ENCODE data around the gene A3GALT2. TPM values are rescaled to one million over a fixed set of nuclear protein-coding genes. Genes with fewer than 3 reads are reported as not detected.
"Not testable (repeated sequence)": the region's sequence is repeated elsewhere in the genome, so short reads cannot be mapped to it uniquely, and the experiment has no call there.

Gene A3GALT2
- total RNA-seq, 1 experiment from 2014 or later = not detected

DNA sequence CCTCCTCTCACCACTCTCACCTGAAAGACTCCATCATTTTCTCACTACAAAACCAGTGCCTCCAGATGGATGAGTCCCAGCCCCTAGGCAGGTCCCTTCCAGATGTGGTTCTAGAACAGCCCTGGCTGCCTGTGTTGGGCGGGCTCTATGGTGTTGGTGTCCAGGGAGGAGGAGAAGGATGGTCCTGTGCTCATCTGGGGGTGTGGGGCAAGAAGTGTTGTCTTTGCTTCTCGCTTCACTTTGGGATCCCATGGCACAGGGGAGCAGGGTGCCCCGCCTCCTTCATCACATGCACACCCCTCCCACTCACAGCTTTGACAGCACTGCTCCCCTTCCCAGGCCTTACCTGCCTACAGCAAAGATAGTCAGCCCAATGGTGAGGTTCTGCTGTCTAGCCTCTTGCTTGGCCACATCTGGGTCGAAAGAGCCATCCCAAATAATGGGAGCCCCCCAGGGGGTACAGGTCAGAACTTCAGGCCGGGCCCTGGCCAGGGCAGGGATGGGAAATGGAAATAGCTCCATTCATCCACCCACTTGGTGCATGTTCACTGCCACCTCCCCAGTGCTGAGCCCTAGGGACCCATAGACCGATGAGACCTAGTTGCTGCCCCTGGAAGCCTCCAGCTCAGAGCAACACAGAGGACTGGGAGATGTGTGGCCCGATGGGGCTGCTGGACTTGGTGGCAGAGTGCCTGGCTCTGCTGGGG, 9.0 kb downstream of the A3GALT2 start:
- Histone ChIP-seq H3K4me3 (no peak overlapping the region), H3K9me2 (ENCODE audit: insufficient read depth) (no peaks in the 10 kb centered on the region), H2AFZ (no peak overlapping the region), H3F3A (ENCODE audit: insufficient read depth, low read depth) (no peaks in the 10 kb centered on the region), H4K20me1 (ENCODE audit: insufficient read depth) (no peaks in the 10 kb centered on the region), H3K36me3 (ENCODE audit: low read depth) (no peaks in the 10 kb centered on the region), H3K27ac (no peak overlapping the region), H3K79me2 (ENCODE audit: low read depth) (no peaks in the 10 kb centered on the region), H3K4me2 (no peak overlapping the region), H3K4me1 (replicated peaks; ENCODE audit: insufficient read depth) (no peaks in the 10 kb centered on the region), H3K27me3 (ENCODE audit: insufficient read depth, low read depth) (no peaks in the 10 kb centered on the region), H3K9me3 (ENCODE audit: insufficient read depth, low read depth) (no peaks in the 10 kb centered on the region)
- no TSS peak for BruUV-seq (replicated peaks)
- no peak for TF ChIP-seq EZH2 (IDR thresholded peaks at IDR 0.05; ENCODE audit: low read depth)
- TF ChIP-seq, protein P1, sequence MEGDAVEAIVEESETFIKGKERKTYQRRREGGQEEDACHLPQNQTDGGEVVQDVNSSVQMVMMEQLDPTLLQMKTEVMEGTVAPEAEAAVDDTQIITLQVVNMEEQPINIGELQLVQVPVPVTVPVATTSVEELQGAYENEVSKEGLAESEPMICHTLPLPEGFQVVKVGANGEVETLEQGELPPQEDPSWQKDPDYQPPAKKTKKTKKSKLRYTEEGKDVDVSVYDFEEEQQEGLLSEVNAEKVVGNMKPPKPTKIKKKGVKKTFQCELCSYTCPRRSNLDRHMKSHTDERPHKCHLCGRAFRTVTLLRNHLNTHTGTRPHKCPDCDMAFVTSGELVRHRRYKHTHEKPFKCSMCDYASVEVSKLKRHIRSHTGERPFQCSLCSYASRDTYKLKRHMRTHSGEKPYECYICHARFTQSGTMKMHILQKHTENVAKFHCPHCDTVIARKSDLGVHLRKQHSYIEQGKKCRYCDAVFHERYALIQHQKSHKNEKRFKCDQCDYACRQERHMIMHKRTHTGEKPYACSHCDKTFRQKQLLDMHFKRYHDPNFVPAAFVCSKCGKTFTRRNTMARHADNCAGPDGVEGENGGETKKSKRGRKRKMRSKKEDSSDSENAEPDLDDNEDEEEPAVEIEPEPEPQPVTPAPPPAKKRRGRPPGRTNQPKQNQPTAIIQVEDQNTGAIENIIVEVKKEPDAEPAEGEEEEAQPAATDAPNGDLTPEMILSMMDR (conservative IDR thresholded peaks at IDR 0.05) = no peak
- no peak for DNase-seq
- ChIA-PET CTCF (no interaction called here), POLR2A (ENCODE audit: unreplicated experiment) (no interaction called here)
- intact Hi-C loops (cut with micrococcal nuclease; ENCODE audit: unreplicated experiment) = no loop called here

DNA sequence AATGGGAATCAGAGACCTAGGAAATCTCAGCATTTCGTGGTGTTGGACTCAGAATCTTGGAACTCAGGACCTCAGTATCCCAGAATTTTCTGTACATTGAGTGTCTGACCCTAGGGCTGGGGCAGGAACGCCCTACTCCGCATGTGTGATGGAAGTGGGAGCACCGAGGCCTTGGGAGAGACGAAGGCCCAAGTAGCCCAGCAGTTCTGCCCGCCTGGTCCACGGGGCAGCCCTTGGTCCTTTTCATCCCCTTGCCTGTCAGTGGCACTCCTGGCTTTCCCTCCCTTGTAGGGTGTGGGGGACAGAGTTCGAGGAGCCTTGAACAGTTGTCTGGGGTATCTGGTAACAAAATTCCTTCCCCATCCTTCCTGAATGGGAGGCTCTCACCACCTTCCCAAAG, 10.2 kb downstream of the A3GALT2 start:
- intact Hi-C loops (cut with micrococcal nuclease; ENCODE audit: unreplicated experiment) = no loop called here
- Histone ChIP-seq H3K79me2 (ENCODE audit: low read depth) (no peaks in the 10 kb centered on the region), H3K36me3 (ENCODE audit: low read depth) (no peaks in the 10 kb centered on the region), H3K27ac (no peak overlapping the region), H3F3A (ENCODE audit: insufficient read depth, low read depth) (no peaks in the 10 kb centered on the region), H3K4me3 (no peak overlapping the region), H3K9me3 (ENCODE audit: insufficient read depth, low read depth) (no peaks in the 10 kb centered on the region), H4K20me1 (ENCODE audit: insufficient read depth) (no peaks in the 10 kb centered on the region), H3K4me1 (replicated peaks; ENCODE audit: insufficient read depth) (no peaks in the 10 kb centered on the region), H3K27me3 (ENCODE audit: insufficient read depth, low read depth) (no peaks in the 10 kb centered on the region), H3K9me2 (ENCODE audit: insufficient read depth) (no peaks in the 10 kb centered on the region), H3K4me2 (no peak overlapping the region), H2AFZ (no peak overlapping the region)
- CTCF ChIA-PET = no interaction called here
- DNase-seq = no peak
- no TSS peak for BruUV-seq (replicated peaks)
- POLR2A ChIA-PET (ENCODE audit: unreplicated experiment) = no interaction called here
- TF ChIP-seq EZH2 (IDR thresholded peaks at IDR 0.05; ENCODE audit: low read depth) = no peak
- TF ChIP-seq, protein P1 (conservative IDR thresholded peaks at IDR 0.05) = no peak

DNA sequence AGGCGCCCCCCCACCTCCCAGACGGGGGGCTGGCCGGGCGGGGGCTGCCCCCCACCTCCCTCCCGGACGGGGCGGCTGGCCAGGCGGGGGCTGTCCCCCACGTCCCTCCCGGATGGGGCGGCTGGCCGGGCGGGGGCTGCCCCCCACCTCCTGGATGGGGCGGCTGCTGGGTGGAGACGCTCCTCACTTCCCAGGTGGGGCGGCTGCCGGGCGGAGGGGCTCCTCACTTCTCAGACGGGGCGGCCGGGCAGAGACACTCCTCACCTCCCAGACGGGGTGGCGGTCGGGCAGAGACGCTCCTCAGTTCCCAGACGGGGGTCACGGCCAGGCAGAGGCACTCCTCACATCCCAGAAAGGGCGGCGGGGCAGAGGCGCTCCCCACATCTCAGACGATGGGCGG, 11.5 kb downstream of the A3GALT2 start:
- H3K4me1 ChIP-seq (replicated peaks; ENCODE audit: insufficient read depth); H3K36me3 ChIP-seq (ENCODE audit: low read depth); H3K9me3 ChIP-seq (ENCODE audit: insufficient read depth, low read depth); DNase-seq; H3K4me3 ChIP-seq; CTCF ChIA-PET; H3F3A ChIP-seq (ENCODE audit: insufficient read depth, low read depth); H3K4me2 ChIP-seq; H3K27ac ChIP-seq; H3K79me2 ChIP-seq (ENCODE audit: low read depth); H4K20me1 ChIP-seq (ENCODE audit: insufficient read depth); H3K9me2 ChIP-seq (ENCODE audit: insufficient read depth); H2AFZ ChIP-seq; intact Hi-C loops (cut with micrococcal nuclease; ENCODE audit: unreplicated experiment); POLR2A ChIA-PET (ENCODE audit: unreplicated experiment); H3K27me3 ChIP-seq (ENCODE audit: insufficient read depth, low read depth); BruUV-seq (replicated peaks): not testable (repeated sequence)

- H3K9me2 ChIP-seq (ENCODE audit: insufficient read depth) = no peaks in the 10 kb centered on the region
- H4K20me1 ChIP-seq (ENCODE audit: insufficient read depth) = no peaks in the 10 kb centered on the region
- intact Hi-C loops (cut with micrococcal nuclease; ENCODE audit: unreplicated experiment) = no loop called here
- no peaks in the 10 kb centered on the region for H3K9me3 ChIP-seq (ENCODE audit: insufficient read depth, low read depth)
- H2AFZ ChIP-seq = no peak overlapping the region
- no peak overlapping the region for H3K4me2 ChIP-seq
- H3K27me3 ChIP-seq (ENCODE audit: insufficient read depth, low read depth) = no peaks in the 10 kb centered on the region
- no peak for DNase-seq
- no peaks in the 10 kb centered on the region for H3K4me1 ChIP-seq (replicated peaks; ENCODE audit: insufficient read depth)
- no peaks in the 10 kb centered on the region for H3F3A ChIP-seq (ENCODE audit: insufficient read depth, low read depth)
- H3K27ac ChIP-seq = no peak overlapping the region
- POLR2A ChIA-PET (ENCODE audit: unreplicated experiment) = no interaction called here
- no peak overlapping the region for H3K4me3 ChIP-seq
- H3K36me3 ChIP-seq (ENCODE audit: low read depth) = no peaks in the 10 kb centered on the region
- TF ChIP-seq, protein P1 (conservative IDR thresholded peaks at IDR 0.05) = no peak
- no peak for TF ChIP-seq EZH2 (IDR thresholded peaks at IDR 0.05; ENCODE audit: low read depth)
- CTCF ChIA-PET = no interaction called here
- no peaks in the 10 kb centered on the region for H3K79me2 ChIP-seq (ENCODE audit: low read depth)
- no TSS peak for BruUV-seq (replicated peaks)
Observed at GRCh38 chr1:33307494-33307864, 13.4 kb downstream of the A3GALT2 start.

Data from PC-9 (cell line).